Fibroblast of skin of back (primary cell): Measurements from ENCODE around the gene OR51B4.
"Not testable (repeated sequence)": the region's sequence is repeated elsewhere in the genome, so short reads cannot be mapped to it uniquely, and the experiment has no call there.

Source experiments
- DNase-seq: peaks from one replicate; pipeline ENCODE4 v3.0.0-alpha.2; 2013

Gene OR51B4

DNA sequence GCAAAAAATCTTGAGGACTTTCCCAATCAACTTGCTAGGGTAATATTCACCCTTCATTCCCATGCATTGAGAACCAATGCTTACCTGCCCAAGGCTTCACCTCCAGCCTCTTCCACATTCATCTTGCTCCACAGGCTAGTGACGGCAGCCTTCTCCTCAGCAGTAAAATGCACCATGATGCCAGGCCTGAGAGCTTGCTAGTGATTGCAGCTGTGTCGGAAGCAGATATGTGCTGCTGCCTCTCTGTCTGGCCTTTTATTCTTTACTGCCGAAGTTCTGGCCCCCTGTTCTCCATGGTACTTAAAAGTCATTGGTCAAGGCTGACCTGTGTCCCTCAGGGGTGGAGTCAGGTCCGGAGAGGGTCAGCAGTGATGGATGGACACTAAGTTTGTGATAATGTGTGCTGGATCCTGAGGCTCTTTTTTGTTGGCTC lies 32.0 kb downstream of the OR51B4 start, which contains the start of gene HBE1:
TSS of gene HBE1 (minus strand) at position 231 of the 433 bp plus-strand sequence. CDS start at position 176, 55 bp downstream.
- no peak for DNase-seq

DNA sequence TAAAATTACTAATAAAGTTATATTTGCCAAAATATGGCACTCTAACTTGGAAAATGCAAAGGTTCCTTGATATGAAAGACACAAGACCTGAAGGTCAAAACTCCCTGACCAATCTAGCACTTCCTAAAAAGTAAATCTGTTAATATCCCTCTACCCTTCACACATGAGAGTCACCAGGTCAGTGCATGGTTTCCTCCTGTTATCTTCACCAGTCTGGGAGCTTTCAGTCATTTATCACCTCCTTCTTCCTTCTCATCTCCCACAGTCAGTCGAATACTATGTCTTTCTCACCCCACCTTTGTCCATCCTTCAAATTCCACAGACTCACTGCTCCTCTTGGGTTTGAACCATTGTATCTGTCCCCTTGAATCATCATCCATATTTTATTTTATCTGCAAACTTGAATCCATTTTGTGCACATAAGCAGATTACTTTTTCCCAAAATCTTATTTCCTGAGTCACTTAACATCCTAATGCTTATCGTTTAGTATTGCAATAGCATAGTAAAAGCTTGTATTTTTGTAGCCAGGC lies 34.6 kb downstream of the OR51B4 start:
- DNase-seq = no peak

- DNase-seq = no peak
Observed at GRCh38 chr11:5266609-5267008, 35.1 kb downstream of the OR51B4 start.

- no peak for DNase-seq
Observed at GRCh38 chr11:5265832-5266231, 35.9 kb downstream of the OR51B4 start.

- DNase-seq = no peak
Observed at GRCh38 chr11:5258543-5259262, 43.0 kb downstream of the OR51B4 start.

- DNase-seq = no peak
Observed at GRCh38 chr11:5257296-5257695, 44.5 kb downstream of the OR51B4 start.

DNA sequence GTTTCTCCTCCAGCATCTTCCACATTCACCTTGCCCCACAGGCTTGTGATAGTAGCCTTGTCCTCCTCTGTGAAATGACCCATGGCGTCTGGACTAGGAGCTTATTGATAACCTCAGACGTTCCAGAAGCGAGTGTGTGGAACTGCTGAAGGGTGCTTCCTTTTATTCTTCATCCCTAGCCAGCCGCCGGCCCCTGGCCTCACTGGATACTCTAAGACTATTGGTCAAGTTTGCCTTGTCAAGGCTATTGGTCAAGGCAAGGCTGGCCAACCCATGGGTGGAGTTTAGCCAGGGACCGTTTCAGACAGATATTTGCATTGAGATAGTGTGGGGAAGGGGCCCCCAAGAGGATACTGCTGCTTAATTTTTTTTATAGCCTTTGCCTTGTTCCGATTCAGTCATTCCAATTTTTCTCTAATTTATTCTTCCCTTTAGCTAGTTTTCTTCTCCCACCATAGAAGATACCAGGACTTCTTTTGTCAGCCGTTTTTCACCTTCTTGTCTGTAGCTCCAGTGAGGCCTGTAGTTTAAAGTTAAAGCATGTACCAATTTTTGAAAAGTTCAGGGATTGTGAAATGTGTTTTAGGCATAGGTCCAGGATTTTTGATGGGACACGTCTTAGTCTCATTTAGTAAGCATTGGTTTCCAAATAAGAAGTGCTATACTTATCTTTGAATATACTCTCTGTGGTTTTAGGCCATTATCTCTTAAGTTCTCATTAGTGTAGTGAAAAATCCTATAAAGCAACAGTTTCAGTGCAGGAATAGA lies 46.9 kb downstream of the OR51B4 start, which contains the start of gene HBG2:
TSS of gene HBG2 (minus strand) at position 136 of the 768 bp plus-strand sequence. CDS start at position 83, 53 bp downstream.
- not testable (repeated sequence) for DNase-seq

- DNase-seq = not testable (repeated sequence)
Observed at GRCh38 chr11:5254023-5254422, 47.7 kb downstream of the OR51B4 start.

DNA sequence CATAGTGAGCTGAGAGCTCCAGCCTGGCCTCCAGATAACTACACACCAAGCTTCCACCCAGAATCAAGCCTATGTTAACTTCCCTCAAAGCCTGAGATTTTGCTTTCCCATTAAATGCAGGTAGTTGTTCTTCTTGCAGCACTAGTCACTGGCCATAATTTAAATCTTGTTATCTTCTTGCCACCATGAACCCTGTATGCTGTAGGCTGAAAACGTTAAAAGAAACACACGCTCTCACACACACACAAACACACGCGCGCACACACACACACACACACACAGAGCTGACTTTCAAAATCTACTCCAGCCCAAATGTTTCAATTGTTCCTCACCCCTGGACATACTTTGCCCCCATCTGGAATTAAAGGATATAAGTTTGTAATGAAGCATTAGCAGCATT lies 48.3 kb downstream of the OR51B4 start:
- DNase-seq = not testable (repeated sequence)

GRCh38 chr11:5252919-5253265 lies 48.9 kb downstream of the OR51B4 start:
- no peak for DNase-seq

GRCh38 chr11:5252192-5252918 lies 49.4 kb downstream of the OR51B4 start:
- no peak for DNase-seq

DNA sequence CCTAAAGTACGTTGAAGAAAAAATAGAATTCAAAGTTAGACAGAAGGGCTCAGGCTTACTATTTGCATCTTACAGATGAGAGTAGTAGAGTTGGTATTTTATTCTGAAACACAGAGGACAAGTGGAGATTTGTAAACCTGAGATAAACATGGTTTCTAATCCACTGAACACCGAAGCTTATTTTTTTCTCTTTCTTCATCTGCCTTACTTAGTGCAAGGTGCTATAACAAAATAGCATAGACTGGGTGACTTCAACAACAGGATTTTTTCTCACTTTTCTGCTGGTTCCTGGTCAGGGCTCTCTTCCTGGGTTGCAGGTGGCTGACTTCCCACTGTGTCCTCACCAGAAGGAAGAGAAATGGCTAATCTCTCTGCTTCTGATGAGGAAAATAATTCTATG lies 50.0 kb downstream of the OR51B4 start:
- DNase-seq = no peak
